Measurements from ENCODE around the gene BSG.
"Not testable (repeated sequence)": the region's sequence is repeated elsewhere in the genome, so short reads cannot be mapped to it uniquely, and the experiment has no call there.

The BSG gene

GRCh38 chr19:621191-621590 lies 48.8 kb downstream of the BSG start:
- not testable (repeated sequence) for DNase-seq

- DNase-seq, result no peak
Observed at GRCh38 chr19:621819-622218, 49.4 kb downstream of the BSG start.

- DNase-seq, result no peak
Observed at GRCh38 chr19:622666-623065, 50.3 kb downstream of the BSG start.

GRCh38 chr19:623175-623916 lies 51.0 kb downstream of the BSG start:
- no peak for DNase-seq

- no peak for DNase-seq
Observed at GRCh38 chr19:623974-624373, 51.6 kb downstream of the BSG start.

GRCh38 chr19:624433-625109 lies 52.2 kb downstream of the BSG start:
- no peak for DNase-seq

GRCh38 chr19:625257-625656 lies 52.9 kb downstream of the BSG start:
- DNase-seq, result no peak

- DNase-seq, result not testable (repeated sequence)
Observed at GRCh38 chr19:626566-626965, 54.2 kb downstream of the BSG start.

GRCh38 chr19:628168-628567 lies 55.8 kb downstream of the BSG start:
- DNase-seq, result no peak

GRCh38 chr19:629515-629914 lies 57.1 kb downstream of the BSG start:
- DNase-seq, result not testable (repeated sequence)

GRCh38 chr19:629961-630714 lies 57.7 kb downstream of the BSG start:
- no peak for DNase-seq

- DNase-seq, result no peak
Observed at GRCh38 chr19:632579-633067, 60.2 kb downstream of the BSG start.

Data from hippocampal formation (tissue), 2 donors.